Adipose tissue (tissue), 3 donors: ENCODE measurements around the gene FUT2. TPM values are rescaled to one million over a fixed set of nuclear protein-coding genes. Genes with fewer than 3 reads are reported as not detected.
"Not testable (repeated sequence)": the region's sequence is repeated elsewhere in the genome, so short reads cannot be mapped to it uniquely, and the experiment has no call there.

Experiments
- H3K27ac ChIP-seq: one replicate; pipeline ENCODE4 v1.5.1; 2013; ENCODE audit warnings: low read depth, low read length
- WGBS, 3 donors: extraction: QIAGEN DNeasy Blood & Tissue Kit; methylation state at CpG; one replicate each; pipeline ENCODE4 v1.1.7; 2013; 5-methylcytosine and 5-hydroxymethylcytosine counted together
- polyA plus RNA-seq, 3 donors: library from polyadenylated mRNA; stranded (reverse); fragments of 200-250 nt; gene quantifications; one replicate each; pipeline ENCODE4 v1.2.3, GENCODE V29; 2013
- donor health status: healthy with polysubstance abuse.
- donor health status: Bipolar disorder and iron deficiency.
- donor health status: healthy.

The FUT2 gene
- polyA plus RNA-seq, 3 donors: 1.5 to 7.1 (median 3.2) TPM

GRCh38 chr19:48686637-48687036 is 9.1 kb upstream of the FUT2 start:
- WGBS, 3 donors: 94 to 96% (median 96%) methylated on average over 7 of the region's 7 CpGs
- H3K27ac ChIP-seq: not testable (repeated sequence)

GRCh38 chr19:48687776-48688175 is 8.0 kb upstream of the FUT2 start:
- 78 to 95% (median 95%) methylated on average over 3 of the region's 3 CpGs for WGBS, 3 donors
- H3K27ac ChIP-seq: no peak overlapping the region

GRCh38 chr19:48689449-48689848 is 6.3 kb upstream of the FUT2 start:
- WGBS, 3 donors: 29 to 60% (median 51%) methylated on average over 7 of the region's 7 CpGs
- no peak overlapping the region for H3K27ac ChIP-seq

DNA sequence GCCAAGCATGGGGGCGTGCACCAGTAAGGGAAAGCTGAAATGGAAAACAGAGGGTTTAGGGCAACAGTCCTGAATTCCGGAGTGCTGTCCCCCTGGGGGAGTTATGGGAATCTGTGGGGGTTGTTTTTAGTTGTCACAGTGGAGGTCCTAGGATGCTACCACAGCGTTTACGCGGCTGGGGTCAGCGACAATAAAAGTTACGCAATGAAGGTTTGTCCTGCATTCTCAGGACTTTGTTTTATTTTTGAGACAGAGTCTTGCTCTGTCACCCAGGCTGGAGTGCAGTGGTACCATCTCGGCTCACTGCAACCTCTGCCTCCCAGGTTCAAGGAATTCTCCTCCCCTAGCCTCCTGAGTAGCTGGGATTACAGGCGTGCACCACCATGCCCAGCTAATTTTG is 2.1 kb upstream of the FUT2 start:
- H3K27ac ChIP-seq: not testable (repeated sequence)
- 84 to 92% (median 84%) methylated on average over 9 of the region's 9 CpGs for WGBS, 3 donors

DNA sequence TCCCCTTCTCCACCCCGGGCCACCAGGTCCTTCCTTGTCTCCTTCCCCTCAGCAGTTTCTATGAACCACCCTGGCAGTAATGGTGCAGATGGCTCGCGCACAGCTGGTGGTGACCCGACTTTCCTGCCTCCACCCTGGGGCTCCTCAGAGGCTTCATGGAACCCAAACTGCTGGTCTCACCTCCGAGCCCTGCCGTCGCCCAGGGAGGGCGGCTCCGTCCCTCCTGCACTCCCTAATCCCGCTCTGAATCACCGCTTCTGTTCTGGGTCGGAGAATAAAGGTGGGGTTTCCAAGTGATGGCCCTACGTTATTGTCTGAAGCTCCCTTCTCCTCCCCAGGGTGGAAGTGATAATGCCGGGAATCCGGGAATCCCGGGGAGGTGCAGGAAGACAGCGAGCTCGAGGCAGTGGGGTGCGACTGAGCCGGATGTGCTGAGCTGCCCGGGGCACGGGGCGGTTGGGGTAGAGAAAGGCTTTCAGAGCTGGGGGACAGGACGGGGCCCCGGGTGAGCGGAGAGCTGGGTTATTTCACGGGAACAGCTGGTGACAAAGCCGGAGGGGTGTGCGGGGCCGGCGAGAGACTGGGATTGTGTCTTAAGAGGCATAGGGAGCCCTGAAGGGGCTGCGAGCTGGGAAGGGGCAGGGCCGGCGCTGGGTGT is 711 bp downstream of the FUT2 start:
- 5 to 10% (median 7%) methylated on average over 34 of the region's 34 CpGs for WGBS, 3 donors
- H3K27ac ChIP-seq: no peak overlapping the region

GRCh38 chr19:48698046-48698445 is 2.3 kb downstream of the FUT2 start:
- 25 to 46% (median 31%) methylated on average over 4 of the region's 4 CpGs for WGBS, 3 donors
- no peak overlapping the region for H3K27ac ChIP-seq

DNA sequence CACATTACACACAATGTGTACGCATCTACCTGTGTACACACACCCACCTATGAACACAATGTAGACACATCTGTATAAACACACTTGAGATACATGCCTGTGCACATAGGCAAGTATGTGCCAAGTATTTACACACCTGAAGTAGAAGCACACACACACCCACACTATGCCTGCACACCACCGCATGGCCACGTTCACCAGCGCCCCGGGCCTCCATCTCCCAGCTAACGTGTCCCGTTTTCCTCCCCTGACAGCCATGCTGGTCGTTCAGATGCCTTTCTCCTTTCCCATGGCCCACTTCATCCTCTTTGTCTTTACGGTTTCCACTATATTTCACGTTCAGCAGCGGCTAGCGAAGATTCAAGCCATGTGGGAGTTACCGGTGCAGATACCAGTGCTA is 6.9 kb downstream of the FUT2 start:
- 89 to 93% (median 89%) methylated on average over 13 of the region's 13 CpGs for WGBS, 3 donors

DNA sequence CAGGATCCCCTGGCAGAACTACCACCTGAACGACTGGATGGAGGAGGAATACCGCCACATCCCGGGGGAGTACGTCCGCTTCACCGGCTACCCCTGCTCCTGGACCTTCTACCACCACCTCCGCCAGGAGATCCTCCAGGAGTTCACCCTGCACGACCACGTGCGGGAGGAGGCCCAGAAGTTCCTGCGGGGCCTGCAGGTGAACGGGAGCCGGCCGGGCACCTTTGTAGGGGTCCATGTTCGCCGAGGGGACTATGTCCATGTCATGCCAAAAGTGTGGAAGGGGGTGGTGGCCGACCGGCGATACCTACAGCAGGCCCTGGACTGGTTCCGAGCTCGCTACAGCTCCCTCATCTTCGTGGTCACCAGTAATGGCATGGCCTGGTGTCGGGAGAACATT is 7.5 kb downstream of the FUT2 start:
- H3K27ac ChIP-seq: no peak overlapping the region
- WGBS, 3 donors: 92 to 96% (median 94%) methylated on average over 23 of the region's 23 CpGs

More for the DNA sequence above, 6.9 kb downstream of the FUT2 start:
- H3K27ac ChIP-seq: no peak overlapping the region

DNA sequence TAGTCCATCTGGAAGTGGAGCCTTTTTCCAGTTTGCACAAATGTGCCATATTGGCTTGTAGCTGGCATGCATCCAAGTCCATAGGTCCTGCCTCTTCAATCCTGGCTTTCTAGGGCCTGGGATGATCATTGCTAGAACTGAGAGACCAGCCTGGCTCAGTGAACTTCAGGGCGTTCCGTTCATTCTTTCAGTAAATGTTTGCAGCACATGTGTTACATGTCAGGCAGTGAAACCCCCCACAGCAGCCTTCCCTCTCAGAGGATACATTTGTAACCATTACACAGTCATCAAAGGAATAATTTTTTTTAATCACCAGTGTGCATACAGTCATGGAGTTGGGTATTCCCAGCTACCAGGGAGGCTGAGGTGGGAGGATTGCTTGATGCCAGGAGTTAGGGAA is 9.7 kb downstream of the FUT2 start:
- H3K27ac ChIP-seq: no peak overlapping the region
- WGBS, 3 donors: 50 to 62% (median 60%) methylated on average over 2 of the region's 2 CpGs

DNA sequence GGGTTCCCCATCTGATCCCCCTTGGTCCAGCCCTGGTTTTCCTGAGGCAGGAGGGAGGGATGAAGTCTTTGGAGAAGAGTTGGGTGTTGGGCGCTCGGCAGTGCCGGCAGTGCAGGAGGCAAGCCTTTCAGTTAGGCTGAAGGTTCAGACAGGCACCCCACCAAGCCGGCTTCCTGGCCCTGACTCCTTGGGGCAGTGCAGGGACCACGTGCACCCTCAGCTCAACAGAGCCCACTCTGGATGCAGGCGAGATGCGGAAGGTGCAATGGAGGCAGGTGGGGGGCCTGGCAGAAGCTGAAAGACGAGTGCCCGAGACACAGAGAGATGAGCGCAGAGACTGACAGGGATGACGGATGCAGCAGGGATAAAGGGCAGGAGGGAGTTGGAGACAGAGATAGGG is 12.7 kb downstream of the FUT2 start:
- 67 to 71% (median 69%) methylated on average over 10 to 11 of the region's 11 CpGs for WGBS, 3 donors
- no peak overlapping the region for H3K27ac ChIP-seq

DNA sequence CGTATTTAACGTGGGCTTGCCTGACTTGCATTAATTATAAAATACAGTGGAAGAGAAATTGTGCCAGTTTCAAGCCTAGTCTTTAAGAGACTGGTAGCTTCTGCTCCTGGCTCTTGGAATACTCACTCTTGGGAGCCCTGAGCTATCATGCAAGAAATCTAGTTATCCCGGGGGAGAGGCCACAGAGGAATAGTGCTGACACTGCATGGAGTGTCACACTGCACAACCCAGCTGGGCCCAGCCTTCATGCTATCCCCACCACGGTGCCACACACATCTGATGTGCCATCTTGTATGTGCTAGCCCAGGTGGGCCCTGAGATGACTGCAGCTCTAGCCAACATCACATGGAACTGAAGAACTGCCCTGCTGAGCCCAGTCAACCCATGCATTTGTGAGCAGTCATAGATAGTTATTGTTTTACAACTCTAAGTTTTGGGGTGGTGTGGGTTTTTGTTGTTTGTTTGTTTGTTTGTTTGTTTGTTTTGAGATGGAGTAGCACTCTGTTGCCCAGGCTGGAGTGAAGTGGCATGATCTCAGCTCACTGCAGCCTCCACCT is 15.4 kb downstream of the FUT2 start:
- 91 to 94% (median 94%) methylated on average over 4 of the region's 4 CpGs for WGBS, 3 donors
- no peak overlapping the region for H3K27ac ChIP-seq

GRCh38 chr19:48713041-48713863 is 17.5 kb downstream of the FUT2 start:
- no peak overlapping the region for H3K27ac ChIP-seq
- WGBS, 3 donors: 19 to 25% (median 19%) methylated on average over 24 to 25 of the region's 25 CpGs

DNA sequence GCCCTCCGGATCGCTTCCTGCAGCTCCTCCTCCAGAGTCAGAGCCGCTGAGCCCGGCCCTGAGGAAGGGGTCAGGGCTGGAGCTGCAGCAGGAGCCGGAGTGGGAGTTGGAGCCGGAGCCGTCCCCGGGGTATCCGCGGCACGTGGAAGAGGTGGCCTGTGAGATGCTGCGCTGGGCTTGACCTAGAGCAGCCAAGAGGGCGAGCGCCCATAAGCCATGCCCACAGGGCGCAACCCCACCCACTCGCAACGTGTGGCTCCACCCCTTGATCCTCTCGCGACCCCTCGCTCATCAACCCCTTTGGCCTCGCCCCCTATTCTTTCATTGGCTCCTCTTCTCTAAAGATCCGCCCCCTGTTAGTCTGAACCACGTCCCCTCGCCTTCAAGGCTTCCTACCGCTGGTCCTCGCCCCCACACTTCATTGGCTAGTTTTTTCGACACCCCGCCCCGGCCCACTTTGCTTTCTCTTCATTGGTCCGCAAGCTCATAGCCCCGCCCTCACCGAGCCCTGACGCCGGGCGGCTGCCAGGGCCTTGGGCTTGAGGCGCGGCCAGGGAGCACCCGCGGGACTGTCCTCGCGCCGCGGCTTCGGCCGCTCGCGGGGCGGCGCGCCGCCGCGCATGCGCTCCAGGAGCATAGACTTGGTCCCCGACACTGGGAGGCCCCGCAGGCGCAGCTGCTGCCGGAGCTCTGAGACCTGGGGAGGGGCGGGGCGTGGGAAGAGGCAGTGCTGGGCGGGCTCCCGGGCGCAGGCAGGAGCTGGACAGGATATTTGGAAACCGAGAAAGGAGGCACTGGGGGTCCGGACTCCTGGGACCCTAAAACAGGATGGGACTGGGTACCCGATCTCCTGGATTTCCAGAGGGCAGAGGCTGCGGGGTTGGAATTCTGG is 18.3 kb downstream of the FUT2 start:
- WGBS, 3 donors: 0 to 1% (median 1%) methylated on average over 67 of the region's 67 CpGs
- H3K27ac ChIP-seq: no peak overlapping the region

GRCh38 chr19:48714759-48715675 is 19.2 kb downstream of the FUT2 start:
- 53 to 57% (median 55%) methylated on average over 26 of the region's 26 CpGs for WGBS, 3 donors
- no peak overlapping the region for H3K27ac ChIP-seq

- WGBS, 3 donors: 60 to 74% (median 65%) methylated on average over 18 to 19 of the region's 19 CpGs
- H3K27ac ChIP-seq: no peak overlapping the region
Measured at GRCh38 chr19:48715681-48716171, 20.0 kb downstream of the FUT2 start.

DNA sequence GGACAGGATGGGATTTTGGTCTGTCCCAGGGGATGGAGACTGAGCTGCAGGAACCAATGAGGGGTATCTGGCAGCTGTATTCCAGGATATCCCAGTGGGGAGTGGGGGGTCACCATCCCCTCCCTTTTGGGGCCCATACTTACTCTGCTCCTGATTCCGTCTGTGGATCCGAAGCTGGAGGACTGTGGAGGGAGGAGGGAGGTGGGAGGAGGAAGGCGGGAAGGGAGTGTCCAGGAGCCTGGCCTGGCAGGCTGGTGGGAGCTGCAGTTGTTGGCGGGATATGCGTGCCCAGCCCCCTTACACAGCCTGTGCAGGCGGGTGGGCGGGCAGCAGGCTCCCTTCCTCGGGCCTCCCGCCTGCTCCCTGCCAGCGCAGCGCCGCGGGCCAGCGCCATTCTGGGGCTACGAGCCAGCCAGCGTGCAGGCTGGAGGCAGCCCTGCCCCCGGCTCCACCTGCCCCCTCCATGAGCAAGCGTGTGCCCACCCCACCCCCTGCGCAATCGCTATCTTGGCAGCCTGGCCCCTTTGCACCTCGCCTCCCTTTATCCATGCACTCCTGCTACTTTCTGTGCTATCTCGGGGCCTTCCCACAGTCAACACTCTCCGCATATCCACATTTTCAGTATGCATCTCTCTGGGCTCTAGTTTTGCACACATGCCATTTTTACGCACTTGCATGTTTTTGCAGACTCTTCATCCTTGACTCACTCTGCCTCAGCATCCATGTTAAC is 21.0 kb downstream of the FUT2 start:
- H3K27ac ChIP-seq: no peak overlapping the region
- WGBS, 3 donors: 23 to 35% (median 35%) methylated on average over 19 to 24 of the region's 24 CpGs

GRCh38 chr19:48718106-48718505 is 22.3 kb downstream of the FUT2 start:
- WGBS, 3 donors: 91 to 96% (median 91%) methylated on average over 12 to 13 of the region's 13 CpGs
- H3K27ac ChIP-seq: not testable (repeated sequence)
